ENCODE results near the gene MDFI.

GRCh38 chr6:41675992-41676391 is 37.7 kb downstream of the MDFI start:
- TF ChIP-seq CTCF (IDR thresholded peaks at IDR 0.05) (no peak), POLR2A (IDR thresholded peaks at IDR 0.05; ENCODE audit: low read depth) (no peak), POLR2AphosphoS5 (IDR thresholded peaks at IDR 0.05) (no peak)

All from esophagus muscularis mucosa (tissue), 3 donors.